Mucosa of gallbladder (tissue), 1 donor: ENCODE results near the gene LRP11. TPM values are rescaled to one million over a fixed set of nuclear protein-coding genes. Genes with fewer than 3 reads are reported as not detected.
"Not testable (repeated sequence)": the region's sequence is repeated elsewhere in the genome, so short reads cannot be mapped to it uniquely, and the experiment has no call there.

Experiments used
- DNase-seq: peaks from one replicate; pipeline ENCODE4 v3.0.0-alpha.2; 2020; ENCODE audit warnings: low spot score
- total RNA-seq: library from RNA; stranded (reverse); gene quantifications from one replicate; pipeline ENCODE4 v1.2.1, GENCODE V29; 2021
- donor health status: DM: no; HTN: no; CAD: no.

LRP11 gene
- total RNA-seq, 1 donor from 2014 or later, result 50.0 TPM

DNA sequence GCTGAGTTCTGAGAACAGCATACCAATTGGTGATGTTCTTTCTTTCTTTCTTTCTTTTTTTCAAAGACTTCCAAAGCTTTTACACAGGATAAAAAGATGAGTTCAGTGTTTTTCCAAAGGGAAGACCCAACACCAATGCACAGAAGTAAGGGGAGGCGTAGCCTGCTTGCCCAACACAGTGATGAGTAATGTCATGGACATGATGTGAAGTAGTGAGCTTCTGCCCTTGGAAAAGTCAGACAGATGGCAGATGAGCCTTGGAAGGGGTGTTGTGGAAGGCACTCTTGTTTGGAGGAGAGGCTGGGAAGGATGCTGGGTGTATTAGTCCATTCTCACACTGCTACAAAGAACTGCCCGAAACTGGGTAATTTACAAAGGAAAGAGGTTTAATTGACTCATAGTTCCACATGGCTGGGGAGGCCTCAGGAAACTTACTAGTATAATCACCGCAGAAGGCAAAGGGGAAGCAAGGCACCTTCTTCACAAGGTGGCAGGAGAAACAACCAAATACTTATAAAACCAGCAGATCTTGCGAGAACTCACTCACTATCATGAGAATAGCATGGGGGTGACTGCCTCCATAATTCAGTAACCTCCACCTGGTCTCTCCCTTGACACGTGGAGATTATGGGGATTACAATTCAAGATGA lies 12.6 kb downstream of the LRP11 start:
- DNase-seq, result no peak

DNA sequence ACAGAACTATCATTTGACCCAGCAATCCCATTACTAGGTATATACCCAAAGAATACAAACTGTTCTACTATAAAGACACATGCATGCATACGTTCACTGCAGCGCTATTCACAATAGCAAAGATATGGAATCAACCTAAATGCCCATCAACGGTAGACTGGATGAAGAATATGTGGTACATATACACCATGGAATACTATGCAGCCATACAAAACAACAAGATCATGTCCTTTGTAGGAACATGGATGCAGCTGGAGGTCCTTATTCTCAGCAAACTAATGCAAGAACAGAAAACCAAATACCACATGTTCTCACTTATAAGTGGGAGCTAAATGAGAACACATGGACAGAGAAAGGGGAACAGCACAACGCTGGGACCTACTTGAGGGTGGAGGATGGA lies 15.8 kb downstream of the LRP11 start:
- not testable (repeated sequence) for DNase-seq

DNA sequence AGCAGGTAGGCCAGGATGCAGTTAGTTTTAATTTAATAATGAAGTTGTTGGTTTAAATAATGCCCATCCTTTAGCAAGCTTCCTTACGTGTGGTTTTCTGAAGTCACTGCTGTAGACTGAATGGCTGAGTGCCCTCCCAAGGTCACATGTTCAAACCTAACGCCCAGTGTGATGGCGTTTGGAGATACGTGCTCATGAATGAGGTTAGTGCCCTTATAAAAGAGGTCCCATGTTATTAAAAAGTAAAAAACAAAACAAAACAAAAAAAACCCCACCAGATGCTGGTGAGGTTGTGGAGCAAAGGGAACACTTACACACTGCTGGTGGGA lies 16.3 kb downstream of the LRP11 start:
- no peak for DNase-seq

DNA sequence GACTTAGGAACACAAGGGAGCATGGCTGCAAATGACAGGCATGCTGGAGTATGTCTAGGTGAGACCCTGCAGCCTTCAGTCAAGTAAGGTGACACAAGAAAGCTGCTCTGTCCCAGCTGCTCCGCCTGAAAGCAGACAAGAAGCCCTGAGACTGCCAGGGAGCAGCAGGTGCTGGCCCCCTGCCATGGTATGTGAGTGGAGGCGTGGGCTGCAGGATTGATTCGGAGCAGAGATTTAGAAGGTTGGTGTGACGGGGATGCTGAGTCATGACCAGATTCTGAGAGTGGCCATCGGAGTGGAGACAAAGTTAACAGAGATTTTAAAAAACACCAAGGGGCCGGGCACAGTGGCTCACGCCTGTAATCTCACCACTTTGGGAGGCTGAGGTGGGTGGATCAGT lies 17.8 kb downstream of the LRP11 start:
- DNase-seq, result peak; percentile 65

DNA sequence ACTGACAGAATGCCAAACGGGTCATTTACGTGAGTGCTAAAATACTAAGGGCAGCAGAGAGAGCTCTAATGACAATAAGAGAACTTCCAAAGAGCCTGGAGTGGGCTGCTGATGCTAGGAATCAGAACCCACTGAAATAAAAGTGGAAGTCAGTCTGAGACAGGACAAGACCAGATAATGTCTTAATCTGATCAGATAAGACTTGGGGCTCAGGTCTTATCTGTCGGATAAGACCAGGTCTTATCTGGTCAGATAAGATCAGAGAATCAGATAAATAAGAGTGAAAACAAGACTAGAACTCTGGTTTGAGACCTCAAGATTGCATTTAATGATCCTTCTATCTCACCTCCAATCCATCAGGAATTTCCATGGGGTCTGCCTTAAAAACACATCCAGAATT lies 18.6 kb downstream of the LRP11 start:
- DNase-seq, result no peak

DNA sequence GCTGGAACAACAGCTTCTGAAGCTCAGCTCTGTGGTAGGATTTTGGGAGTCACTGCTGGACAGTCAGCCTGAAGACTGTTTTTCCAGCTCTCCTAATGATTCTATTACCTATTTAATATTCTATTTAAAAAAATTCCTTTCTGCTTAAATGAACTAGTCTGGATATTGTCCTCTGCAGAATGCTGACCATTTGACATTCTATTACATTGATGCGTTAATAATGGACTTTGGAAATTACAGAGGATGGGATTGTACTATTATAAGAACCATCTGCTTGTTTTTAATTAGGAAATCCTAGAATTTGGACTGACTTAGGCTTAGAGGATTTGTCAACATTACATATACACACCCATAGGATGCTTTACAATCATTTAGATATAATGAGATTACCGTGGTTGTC lies 19.7 kb downstream of the LRP11 start:
- DNase-seq, result no peak

DNA sequence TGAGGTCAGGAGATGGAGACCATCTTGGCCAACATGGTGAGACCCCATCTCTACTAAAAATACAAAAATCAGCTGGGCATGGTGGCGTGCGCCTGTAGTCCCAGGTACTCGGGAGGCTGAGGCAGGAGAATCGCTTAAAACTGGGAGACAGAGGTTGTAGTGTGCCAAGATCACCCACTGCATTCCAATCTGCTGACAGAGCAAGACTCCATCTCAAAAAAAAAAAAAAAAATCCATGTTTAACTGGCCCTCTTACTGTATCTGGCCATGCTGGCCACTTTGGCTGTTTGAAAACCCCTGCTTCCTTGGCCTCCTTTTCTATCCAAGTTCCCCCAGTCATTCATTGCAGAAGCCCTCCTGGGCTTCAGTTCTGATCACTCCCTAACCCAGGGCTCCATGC lies 20.1 kb downstream of the LRP11 start:
- DNase-seq, result not testable (repeated sequence)

DNA sequence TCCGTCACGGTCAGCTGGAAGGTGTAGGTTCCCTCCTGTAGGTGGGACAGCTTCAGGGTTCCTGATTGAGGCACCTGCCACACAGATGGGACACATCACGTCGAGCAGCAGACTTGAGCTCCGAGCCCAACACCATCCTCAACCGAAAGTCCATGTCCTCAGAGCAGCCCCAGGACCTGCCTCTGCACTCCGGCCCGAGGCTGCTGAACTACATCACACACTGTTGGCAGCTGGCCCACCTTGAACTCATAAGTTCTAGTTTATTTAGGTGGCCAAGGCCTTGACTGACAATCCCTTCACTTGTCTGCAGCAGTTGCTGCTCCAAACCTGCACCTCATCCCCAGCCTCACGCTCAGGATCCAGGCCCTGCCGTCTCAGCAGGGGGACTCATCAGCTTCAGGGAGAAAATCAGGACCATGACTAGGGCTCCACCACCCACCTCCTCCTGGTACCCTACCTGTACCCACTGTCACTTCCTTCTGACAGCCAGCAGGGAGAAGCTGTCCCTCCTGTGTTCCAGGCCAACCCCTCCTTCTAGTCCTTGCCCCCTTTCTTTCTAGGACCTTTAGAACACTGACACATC lies 21.0 kb downstream of the LRP11 start:
- no peak for DNase-seq

DNA sequence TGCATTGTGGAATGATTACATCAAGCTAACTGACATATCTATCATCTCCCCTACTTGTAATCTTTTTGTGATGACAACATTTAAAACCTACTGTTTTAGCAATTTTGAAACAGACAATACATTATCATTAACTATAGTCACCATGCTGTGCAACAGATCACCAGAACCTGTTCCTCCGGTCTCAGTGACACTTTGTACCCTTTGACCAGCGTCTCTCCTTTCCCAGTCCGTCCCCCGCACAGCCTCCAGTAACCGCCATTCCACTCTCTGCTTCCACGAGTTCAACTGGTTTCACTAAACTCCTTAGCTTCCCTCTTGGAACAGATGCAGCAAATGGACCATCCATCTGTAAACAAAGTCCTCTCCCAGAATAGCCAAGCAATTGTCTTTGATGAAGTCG lies 21.8 kb downstream of the LRP11 start:
- peak; percentile 33 for DNase-seq

DNA sequence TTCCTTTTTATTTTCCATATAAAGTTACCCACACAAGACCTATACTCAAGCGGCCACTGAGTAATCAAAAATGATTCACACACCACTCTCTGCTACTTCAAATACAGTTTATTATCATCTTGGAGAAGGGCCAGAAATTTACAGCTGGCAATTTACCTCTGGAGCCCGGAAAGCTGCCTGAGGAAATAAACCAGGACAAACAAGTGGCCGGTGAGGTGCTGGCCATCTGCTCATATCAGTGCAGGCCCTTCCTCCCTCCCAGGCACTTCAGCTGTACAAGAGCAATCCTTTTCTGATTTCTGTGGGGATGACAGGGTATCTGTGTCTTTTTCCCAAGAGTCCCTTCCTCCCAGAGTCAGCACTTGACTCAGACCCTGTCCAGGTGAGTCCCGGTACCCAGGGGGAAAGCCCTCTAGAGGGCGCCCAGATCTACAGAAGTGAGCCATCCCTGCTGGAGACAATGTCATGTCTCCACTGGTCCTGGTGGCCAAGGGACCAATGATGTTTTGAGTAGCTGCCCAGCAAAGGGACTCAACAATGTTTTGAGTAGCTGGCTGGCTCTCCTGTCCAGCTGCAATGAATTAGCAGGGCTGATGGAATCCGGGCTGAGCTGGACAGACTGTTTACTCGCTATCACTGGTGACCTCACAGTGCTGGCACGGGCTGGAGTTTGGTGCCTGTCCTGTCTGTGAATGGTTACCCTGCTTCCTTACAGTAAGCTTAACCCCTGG lies 23.6 kb downstream of the LRP11 start:
- DNase-seq, result peak; percentile 79

DNA sequence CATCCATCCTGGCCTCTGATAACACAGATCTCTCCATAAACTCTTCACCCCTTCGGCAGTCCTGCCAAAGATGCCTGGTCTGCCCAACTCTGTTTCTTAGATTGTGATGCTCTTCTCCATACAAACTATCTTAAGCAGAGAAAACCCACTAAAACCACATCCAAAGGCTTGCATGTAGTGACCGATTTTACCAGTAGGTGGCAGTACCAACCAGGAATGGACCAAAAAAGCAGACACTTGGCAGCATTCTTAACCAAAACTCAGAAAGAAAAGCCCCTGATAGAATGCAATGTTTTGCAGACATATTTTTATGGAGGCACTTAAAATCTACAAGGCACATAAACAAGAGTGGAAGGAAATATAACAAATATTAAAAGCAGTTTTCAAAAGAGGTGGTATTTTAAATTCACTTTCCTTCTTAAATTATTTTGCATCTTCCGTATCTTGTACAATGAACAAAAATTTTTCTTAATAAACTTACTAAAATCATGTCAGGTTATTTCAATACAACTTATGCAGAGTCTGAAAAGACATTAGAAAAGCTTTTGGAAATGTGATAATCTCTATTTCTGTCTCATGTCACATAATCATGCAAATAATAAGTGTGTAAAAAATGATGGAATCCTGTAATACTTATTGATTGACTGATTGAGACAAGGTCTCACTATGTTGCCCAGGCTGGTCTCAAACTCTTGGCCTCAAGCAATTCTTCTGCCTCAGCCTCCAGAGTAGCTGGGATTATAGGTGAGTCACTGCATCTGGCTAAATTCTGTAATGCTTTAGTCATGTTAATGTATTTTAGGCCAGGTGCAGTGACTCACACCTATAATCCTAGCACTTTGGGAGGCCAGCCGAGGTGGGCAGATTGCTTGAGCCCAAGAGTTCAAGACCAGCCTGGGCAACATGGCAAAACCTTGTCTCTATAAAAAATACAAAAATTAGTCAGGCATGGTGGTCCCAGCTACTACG lies 29.4 kb downstream of the LRP11 start:
- peak; percentile 63 for DNase-seq

DNA sequence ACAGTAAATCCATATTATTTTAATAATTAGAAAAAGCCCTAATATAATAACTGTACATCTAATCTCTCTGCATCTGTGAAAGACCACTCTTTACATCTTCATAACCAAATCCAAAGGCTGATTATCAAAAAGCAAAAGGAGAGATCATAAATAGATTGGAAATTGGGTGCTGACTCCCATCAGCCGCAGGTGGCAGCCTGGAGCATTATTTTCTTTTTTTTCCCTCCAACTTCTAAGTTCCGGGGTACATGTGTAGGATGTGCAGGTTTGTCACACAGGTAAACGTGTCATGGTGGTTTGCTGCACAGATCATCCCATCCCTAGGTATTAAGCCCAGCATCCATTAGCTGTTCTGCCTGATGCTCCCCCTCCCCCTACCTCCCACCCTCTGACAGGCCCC lies 30.5 kb downstream of the LRP11 start:
- no peak for DNase-seq

DNA sequence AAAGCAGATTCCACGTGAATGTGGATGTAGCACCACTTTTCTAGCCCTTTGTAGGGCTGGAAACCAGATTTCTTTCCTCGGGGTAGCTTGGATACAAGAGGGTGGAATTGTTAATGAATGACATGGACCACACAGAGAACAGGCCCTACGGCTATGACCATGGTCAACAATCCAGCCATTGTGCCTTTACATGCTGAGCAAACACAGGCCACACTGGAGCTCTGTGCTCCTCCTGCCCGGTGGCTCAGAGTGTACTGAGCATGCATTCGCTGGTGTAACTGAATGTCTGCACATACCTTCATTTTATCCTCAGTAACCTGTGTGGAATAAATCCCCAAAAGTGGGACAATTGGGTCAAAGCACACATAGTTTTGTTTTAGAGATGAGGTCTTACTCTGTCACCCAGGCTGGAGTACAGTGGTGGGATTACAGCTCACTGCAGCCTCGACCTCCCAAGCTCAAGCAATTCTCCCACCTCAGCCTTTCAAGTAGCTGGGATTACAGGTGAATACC lies 32.8 kb downstream of the LRP11 start:
- no peak for DNase-seq

DNA sequence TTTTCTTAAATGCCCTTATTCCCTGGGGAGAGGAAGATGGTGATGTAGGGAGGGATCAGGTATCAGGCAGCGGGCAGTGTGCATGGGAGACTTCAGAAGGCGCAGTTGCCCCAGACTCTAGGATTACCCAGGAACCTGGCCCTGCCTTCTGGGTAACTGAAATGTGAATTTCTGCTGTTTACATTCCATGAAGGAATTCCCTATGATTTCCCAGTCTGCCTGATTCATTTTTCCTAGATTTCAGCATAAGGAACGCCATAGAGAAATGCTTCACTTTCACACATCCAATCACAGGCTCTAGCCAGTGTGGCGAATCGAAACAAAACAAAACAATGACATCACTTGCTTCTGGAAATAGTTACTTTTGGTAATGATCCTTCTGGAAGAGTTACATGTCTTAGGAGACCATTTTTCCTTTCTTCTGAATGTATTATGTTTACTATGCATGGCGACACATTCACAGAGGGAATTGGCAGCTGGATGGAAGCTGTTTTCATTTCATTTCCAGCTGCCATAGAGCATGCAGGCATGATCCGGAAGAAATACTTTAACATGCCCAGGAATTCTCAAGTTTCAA lies 33.3 kb downstream of the LRP11 start:
- no peak for DNase-seq

DNA sequence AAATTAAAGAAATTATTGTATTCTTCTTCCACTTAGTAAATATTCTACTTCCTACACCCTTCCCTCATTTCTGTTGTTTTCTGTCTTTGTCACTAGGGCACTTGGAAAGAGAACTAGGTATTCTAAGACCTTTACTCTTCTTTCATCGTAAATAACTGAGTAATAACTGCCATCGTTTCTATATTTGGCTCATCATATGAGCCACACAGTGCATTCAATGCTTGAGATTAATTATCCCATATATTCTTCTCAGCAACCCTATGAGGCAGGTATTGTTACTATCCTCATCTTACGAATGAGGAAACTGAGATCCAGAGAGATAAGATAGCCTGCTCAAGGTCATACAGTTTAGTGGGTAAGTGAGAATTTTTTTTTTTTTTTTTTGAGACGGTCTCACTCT lies 38.9 kb downstream of the LRP11 start:
- DNase-seq, result no peak

DNA sequence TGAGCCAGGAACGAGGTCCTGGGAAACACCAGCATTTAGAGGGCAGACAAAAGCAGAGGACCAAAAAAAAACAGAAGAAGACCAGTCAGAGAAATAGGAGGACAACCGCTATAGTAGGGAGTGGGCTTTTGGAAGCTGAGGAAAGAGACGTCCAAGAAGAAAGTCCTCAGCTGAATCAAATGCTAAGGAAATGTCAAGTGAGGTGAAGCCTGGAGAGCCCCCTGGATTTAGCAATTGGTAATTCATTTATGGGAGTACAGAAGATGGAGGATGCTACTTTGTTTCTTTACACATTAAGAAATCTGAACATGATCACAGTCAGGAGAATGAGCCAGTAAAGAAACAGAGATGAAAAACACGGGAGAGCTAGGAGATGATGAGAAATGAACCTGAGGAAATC lies 41.1 kb downstream of the LRP11 start:
- no peak for DNase-seq

DNA sequence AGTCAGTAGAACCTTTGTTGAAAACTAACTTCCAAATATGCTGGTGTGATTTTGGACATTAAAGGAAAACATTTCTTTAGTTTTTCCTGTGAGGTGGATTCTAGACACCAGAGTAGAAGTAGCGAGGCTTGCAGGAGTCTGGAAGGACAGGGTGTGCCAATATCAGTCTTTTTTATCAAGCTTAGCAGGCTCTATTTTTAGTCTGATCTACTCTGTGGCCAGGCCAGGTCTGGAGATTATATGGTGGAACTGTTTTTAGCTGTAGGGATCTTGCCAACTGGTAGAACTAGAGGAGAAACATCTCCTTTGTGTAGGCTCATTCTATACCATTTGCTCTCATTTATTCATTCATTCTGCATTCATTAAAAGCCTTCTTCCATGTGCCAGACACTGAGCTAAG lies 42.7 kb downstream of the LRP11 start:
- no peak for DNase-seq

DNA sequence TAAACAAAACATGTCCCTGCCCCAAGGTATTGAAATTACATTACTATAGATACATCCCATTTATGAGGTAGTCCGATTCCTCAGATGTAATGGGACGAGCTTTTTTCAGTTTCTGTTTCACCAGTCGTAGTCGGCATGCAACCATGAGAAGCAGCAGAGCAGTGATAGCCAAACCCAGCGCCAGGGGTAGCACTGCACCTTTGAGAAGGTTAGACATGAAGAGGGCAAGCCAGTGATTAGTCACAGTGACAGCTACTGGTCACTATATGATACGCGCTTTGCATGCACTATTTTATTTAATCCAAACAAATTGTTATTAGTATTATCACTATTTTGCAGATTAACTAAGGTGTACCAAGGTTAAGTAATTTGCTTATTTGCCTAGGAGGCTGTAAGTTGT lies 43.7 kb downstream of the LRP11 start:
- DNase-seq, result no peak

DNA sequence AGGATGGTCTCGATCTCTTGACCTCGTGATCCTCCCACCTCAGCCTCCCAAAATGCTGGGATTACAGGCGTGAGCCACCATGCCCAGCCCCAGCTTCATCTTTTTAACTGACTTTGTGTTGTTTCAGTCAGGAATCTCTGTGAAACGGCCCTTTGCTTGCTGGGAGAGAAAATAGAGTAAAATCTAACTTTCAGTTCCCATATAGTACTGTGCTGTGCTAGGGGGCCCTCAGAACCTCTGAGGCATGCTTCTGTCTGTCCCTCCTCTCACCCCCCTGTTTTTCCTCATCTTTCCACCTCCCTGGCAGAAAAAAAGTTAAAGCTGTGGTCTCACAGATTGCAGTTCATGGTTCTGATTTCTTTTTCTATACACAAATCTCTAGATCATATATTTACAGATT lies 48.4 kb downstream of the LRP11 start:
- no peak for DNase-seq

DNA sequence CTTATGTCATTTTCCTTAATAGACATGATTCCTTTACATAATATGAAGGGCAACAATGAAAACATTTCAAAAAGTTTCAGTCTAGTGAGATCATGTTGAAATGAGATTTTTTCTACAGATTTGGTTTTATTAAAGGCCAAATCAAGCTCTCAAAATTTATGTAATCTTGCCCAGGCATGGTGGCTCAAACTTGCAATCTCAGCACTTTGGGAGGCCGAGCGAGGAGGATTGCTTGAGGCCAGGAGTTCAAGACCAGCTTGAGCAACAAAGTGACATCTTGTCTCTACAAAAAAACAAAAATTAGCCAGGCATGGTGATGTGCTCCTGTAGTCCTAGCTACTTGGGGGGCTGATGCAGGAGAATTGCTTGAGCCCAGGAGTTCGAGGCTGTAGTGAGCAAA lies 50.8 kb downstream of the LRP11 start:
- DNase-seq, result no peak

DNA sequence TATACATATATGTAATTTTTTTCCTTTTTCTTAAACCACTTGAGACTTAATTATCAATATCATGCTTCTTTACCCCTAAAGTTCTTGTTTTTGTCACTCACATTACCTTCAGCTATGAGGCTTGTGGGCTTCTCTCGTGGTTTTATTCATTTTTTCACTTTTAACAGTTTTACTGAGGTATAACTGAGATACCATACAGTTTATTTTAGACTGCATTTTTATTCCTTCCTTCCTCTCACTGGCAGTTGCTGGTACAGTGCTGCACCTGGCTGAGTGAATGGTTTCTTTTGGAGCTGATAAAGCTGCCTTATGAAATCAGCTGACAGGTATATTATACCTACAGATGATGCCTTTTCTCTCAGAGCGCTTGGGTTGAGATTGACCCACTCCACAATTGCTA lies 54.4 kb downstream of the LRP11 start:
- no peak for DNase-seq

DNA sequence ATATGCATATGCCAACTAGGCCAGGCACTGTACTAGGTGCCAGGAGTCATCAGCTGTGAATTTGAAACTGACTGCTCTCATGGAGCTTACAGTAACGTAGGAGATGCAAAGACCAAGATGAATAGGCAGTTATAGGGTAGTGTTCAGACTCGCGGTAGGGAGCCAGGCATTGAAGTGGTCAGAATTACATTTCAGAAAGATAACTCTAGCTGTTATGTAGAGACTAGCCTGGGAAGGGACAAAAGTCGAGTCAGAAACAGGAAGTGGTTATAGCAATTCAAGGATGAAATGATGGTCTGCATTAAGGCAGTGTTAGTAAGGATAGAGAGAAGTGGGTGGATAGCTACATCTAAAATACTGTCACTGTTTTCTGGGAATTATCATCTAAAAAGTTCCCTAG lies 58.0 kb downstream of the LRP11 start:
- no peak for DNase-seq
